Neuronal stem cell (in vitro differentiated cells): Measurements from ENCODE around the gene ACSL6.

Source experiments
- DNase-seq: peaks from one replicate; pipeline ENCODE4 v3.0.0-alpha.2; 2013; ENCODE audit warnings: low spot score
- H2AFZ ChIP-seq: one replicate; pipeline ENCODE4 v1.6.1; 2013; ENCODE audit warnings: mild to moderate bottlenecking, low read length, inconsistent platforms
- H2AK5ac ChIP-seq: 2 replicates; pipeline ENCODE4 v1.6.1; 2013; ENCODE audit warnings: low read depth, mild to moderate bottlenecking, inconsistent platforms, low read length, moderate library complexity, mixed read lengths
- H2BK120ac ChIP-seq: 2 replicates; pipeline ENCODE4 v1.6.1; 2013; ENCODE audit warnings: low read depth, mild to moderate bottlenecking, inconsistent platforms, low read length, moderate library complexity, mixed read lengths
- H2BK12ac ChIP-seq: one replicate; pipeline ENCODE4 v1.6.1; 2013; ENCODE audit warnings: low read length, inconsistent platforms
- H2BK15ac ChIP-seq: 2 replicates; pipeline ENCODE4 v1.6.1; 2013; ENCODE audit warnings: mild to moderate bottlenecking, low read length, inconsistent platforms, mixed read lengths
- H2BK5ac ChIP-seq: one replicate; pipeline ENCODE4 v1.6.1; 2013; ENCODE audit warnings: inconsistent platforms, mild to moderate bottlenecking, low read length, moderate library complexity
- H3K14ac ChIP-seq: one replicate; pipeline ENCODE4 v1.6.1; 2013; ENCODE audit warnings: low read length, inconsistent platforms
- H3K18ac ChIP-seq: 2 replicates; pipeline ENCODE4 v1.6.1; 2013; ENCODE audit warnings: low read length, inconsistent platforms
- H3K23ac ChIP-seq: 2 replicates; pipeline ENCODE4 v1.6.1; 2013; ENCODE audit warnings: low read depth, mild to moderate bottlenecking, mixed read lengths, low read length, inconsistent platforms; ENCODE audit not compliant: poor library complexity
- H3K27ac ChIP-seq: replicated peaks from 3 replicates; pipeline ENCODE4 v1.5.1; 2013; ENCODE audit warnings: low read length, inconsistent platforms
- H3K27me3 ChIP-seq, 3 experiments: 2 replicates each; pipeline ENCODE4 v1.6.1; 2013; ENCODE audit warnings: low read length in 3 of 3, mild to moderate bottlenecking in 2 of 3, inconsistent platforms in 1 of 3, low read depth in 1 of 3, mixed read lengths in 1 of 3, moderate library complexity in 1 of 3; ENCODE audit not compliant: control insufficient read depth in 3 of 3, insufficient read depth in 3 of 3
- H3K36me3 ChIP-seq, 2 donors: replicated peaks in 1 of 2; 2 replicates each; pipeline ENCODE4 v1.6.1; 2013; ENCODE audit warnings: low read length in 2 of 2; ENCODE audit not compliant: control insufficient read depth in 2 of 2, insufficient read depth in 2 of 2
- H3K4ac ChIP-seq: 2 replicates; pipeline ENCODE4 v1.6.1; 2013; ENCODE audit warnings: inconsistent platforms, mild to moderate bottlenecking, low read length, moderate library complexity
- H3K4me1 ChIP-seq, 2 donors: 1 replicate in 1 of 2; 2 replicates in 1 of 2; pipeline ENCODE4 v1.6.1; 2013; ENCODE audit warnings: low read length in 2 of 2, low read depth in 1 of 2; ENCODE audit not compliant: control insufficient read depth in 2 of 2, insufficient read depth in 1 of 2
- H3K4me2 ChIP-seq: one replicate; pipeline ENCODE4 v1.6.1; 2013; ENCODE audit warnings: mild to moderate bottlenecking, low read length, inconsistent platforms; ENCODE audit not compliant: insufficient read depth, poor library complexity, severe bottlenecking
- H3K4me3 ChIP-seq, 2 donors: 2 replicates each; pipeline ENCODE4 v1.5.1; 2013; ENCODE audit warnings: low read length in 2 of 2, mild to moderate bottlenecking in 2 of 2, inconsistent platforms in 1 of 2, moderate library complexity in 1 of 2
- H3K79me1 ChIP-seq: one replicate; pipeline ENCODE4 v1.6.1; 2013; ENCODE audit warnings: low read depth, mild to moderate bottlenecking, inconsistent platforms, low read length, moderate library complexity
- H3K9ac ChIP-seq: one replicate; pipeline ENCODE4 v1.6.1; 2013; ENCODE audit warnings: mild to moderate bottlenecking, low read depth, low read length, inconsistent platforms; ENCODE audit not compliant: poor library complexity
- H3K9me3 ChIP-seq, 2 donors: replicated peaks in 1 of 2; 2 replicates each; pipeline versions ENCODE3 to v1.6.1; 2013; ENCODE audit warnings: low read length in 2 of 2, mild to moderate bottlenecking in 2 of 2, inconsistent platforms in 1 of 2, low read depth in 1 of 2, mixed read lengths in 1 of 2, moderate library complexity in 1 of 2; ENCODE audit not compliant: control insufficient read depth in 2 of 2, insufficient read depth in 1 of 2
- H4K8ac ChIP-seq: one replicate; pipeline ENCODE4 v1.6.1; 2013; ENCODE audit warnings: low read depth, mild to moderate bottlenecking, inconsistent platforms, low read length, moderate library complexity
- H4K91ac ChIP-seq: one replicate; pipeline ENCODE4 v1.6.1; 2013; ENCODE audit warnings: low read length, low read depth, mild to moderate bottlenecking, inconsistent platforms; ENCODE audit not compliant: poor library complexity
- WGBS, 2 donors: extraction: QIAGEN DNeasy Blood & Tissue Kit; methylation state at CpG; one replicate each; pipeline ENCODE4 v1.1.7; 2013; ENCODE audit warnings: missing lambda C conversion rate in 2 of 2, mixed read lengths in 1 of 2; ENCODE audit not compliant: insufficient read length in 2 of 2, insufficient replicate concordance in 1 of 2; ENCODE audit errors: extremely low coverage in 2 of 2; 5-methylcytosine and 5-hydroxymethylcytosine counted together

Gene ACSL6

DNA sequence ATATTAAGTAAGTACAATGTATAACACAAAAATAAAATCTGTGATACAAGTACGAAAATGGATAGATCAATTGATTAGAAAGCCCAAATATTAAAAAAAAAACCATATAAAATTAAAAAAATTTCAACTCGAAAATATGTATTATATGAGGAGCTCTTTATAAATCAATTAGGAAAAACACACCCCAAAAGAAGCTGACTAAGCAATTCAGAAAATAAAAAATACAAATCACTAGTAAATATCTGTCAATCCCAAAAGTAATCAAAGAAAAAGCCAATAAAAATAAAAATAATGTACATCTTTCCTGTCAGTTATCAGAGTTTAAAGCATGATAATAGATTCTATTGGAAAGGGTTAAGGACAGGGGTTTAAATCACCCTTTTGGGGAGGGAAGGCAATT, 10.2 kb upstream of the ACSL6 start:
- Histone ChIP-seq H3K14ac (no peak overlapping the region), H3K18ac (no peak overlapping the region), H2AFZ (no peak overlapping the region), H3K27me3 (no peaks in the 10 kb centered on the region), H2BK120ac (no peak overlapping the region), H2AK5ac (no peak overlapping the region), H3K9me3 (no peaks in the 10 kb centered on the region), H4K8ac (no peak overlapping the region), H3K4ac (no peak overlapping the region), H3K4me2 (no peak overlapping the region), H2BK15ac (no peak overlapping the region), H3K9ac (no peak overlapping the region), H3K4me3 (no peak overlapping the region), H3K23ac (no peak overlapping the region), H3K27ac (no peak overlapping the region), H3K79me1 (no peaks in the 10 kb centered on the region), H2BK5ac (no peak overlapping the region), H3K4me1 (no peaks in the 10 kb centered on the region), H2BK12ac (no peak overlapping the region), H3K36me3 (no peaks in the 10 kb centered on the region), H4K91ac (no peak overlapping the region)
- no peak for DNase-seq
- WGBS, 2 donors: no CpG with 5 or more reads among the region's 2 CpGs

DNA sequence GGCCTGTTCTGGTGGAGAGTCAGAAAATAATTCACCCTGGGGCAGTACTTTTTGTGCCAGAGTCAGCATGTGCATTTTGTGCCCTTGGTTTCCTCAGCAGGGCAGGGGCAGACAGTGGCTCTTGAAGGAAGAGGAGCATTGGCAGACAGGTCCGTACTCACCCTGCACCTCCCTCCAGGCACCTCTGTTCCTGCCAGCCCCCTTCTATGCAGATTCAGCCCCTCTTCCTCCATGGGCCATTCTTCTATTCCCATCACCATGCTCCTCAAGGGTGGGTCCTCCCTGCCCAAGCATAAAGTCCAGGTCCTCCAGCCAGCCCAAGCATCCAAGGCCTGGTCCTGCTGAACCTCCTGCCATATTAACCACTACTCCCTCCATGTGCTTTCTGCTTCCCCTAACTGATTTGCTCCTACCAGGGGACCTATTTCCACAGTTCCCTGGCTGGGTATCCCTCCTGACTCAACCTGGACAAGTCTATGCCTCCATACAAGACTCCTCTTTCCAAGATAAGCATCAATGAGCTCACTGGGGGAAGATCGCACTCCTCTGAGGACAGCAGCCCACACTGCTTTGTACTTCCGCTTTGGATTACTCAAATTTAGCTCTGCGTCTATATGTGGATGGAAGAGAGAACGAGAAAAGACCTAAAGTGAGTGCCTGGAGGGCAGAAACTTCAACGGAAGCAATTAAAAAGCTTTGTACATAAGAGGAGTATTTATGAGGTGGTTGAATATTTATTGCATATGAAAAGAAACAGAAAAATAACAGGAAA, 9.3 kb upstream of the ACSL6 start:
- H3K4ac ChIP-seq: no peak overlapping the region
- WGBS, 2 donors: no CpG with 5 or more reads among the region's 6 CpGs
- no peaks in the 10 kb centered on the region for H3K36me3 ChIP-seq

DNA sequence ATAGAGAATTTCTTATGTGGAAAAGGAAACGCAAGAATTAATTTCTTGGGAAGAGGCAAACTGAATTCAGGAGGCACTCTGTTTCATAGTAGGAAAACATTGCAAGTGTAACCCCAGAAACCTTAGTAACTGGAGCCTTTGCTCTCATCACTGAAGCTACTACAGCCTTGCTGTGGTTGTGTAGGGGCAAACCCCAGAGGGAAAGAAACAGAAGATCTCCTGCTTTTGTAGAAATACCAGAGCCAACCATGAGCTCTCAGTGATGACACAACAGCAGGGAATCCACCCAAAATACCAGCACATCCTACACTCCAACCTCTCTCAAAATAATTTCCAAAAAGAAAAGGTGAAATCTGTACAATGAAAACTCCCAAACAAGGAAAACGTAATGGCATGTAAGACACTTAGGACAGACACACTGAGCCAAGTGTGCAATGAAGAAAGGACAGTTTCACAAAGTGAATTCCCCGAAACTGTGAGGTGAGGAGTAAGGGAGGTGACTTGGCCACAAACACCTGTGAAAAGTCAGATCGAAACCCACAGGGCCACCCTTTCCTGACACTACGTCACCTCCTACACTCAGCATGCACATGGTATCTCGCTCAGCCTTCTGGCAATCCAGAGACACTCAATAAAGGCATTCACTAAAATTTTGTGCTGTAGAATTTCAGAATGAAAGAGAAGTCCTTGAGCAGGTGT, 8.5 kb upstream of the ACSL6 start:
- Histone ChIP-seq H3K14ac (no peak overlapping the region), H3K4ac (no peak overlapping the region), H2AFZ (no peak overlapping the region), H2BK12ac (no peak overlapping the region), H2BK15ac (no peak overlapping the region), H3K27ac (no peak overlapping the region), H3K79me1 (no peaks in the 10 kb centered on the region), H3K4me3 (no peak overlapping the region), H4K8ac (no peak overlapping the region), H2BK120ac (no peak overlapping the region), H2BK5ac (no peak overlapping the region), H3K9ac (no peak overlapping the region), H3K4me2 (no peak overlapping the region), H2AK5ac (no peak overlapping the region), H3K18ac (no peak overlapping the region), H3K36me3 (no peaks in the 10 kb centered on the region), H3K9me3 (no peaks in the 10 kb centered on the region), H3K4me1 (no peaks in the 10 kb centered on the region), H3K27me3 (no peaks in the 10 kb centered on the region), H3K23ac (no peak overlapping the region), H4K91ac (no peak overlapping the region)
- WGBS, 2 donors: no CpG with 5 or more reads among the region's 6 CpGs
- DNase-seq: no peak

More for the DNA sequence above, 9.3 kb upstream of the ACSL6 start:
- Histone ChIP-seq H2BK15ac (no peak overlapping the region), H3K9ac (no peak overlapping the region), H3K27me3 (no peaks in the 10 kb centered on the region), H3K4me3 (no peak overlapping the region), H2BK12ac (no peak overlapping the region), H2AK5ac (no peak overlapping the region), H3K14ac (no peak overlapping the region), H3K9me3 (no peaks in the 10 kb centered on the region), H4K91ac (no peak overlapping the region), H3K23ac (no peak overlapping the region), H3K18ac (no peak overlapping the region), H2BK5ac (no peak overlapping the region), H3K4me2 (no peak overlapping the region), H2BK120ac (no peak overlapping the region), H4K8ac (no peak overlapping the region), H3K4me1 (no peaks in the 10 kb centered on the region), H2AFZ (no peak overlapping the region), H3K27ac (no peak overlapping the region), H3K79me1 (no peaks in the 10 kb centered on the region)
- DNase-seq: no peak

DNA sequence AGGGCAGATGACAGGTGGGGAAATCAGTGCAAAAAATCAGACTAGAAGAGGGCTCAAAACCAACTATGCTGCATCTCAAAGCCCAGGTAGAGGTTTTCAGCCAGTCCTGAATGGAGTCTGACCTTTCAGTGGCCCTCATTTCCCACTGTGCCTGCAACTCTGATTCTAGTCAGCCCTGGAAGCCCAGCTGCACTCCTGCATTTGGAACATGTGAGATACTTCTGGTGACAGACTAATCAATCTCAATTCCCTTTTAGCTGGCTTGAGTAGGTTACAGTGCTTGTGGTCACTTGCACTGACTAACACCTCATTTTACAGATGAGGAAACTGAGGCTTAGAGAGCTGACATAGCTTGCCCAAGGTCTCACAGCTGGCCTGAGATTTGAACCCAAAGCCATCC, 7.9 kb upstream of the ACSL6 start:
- Histone ChIP-seq H2BK15ac (no peak overlapping the region), H4K8ac (no peak overlapping the region), H3K36me3 (no peaks in the 10 kb centered on the region), H2BK12ac (no peak overlapping the region), H2BK5ac (no peak overlapping the region), H3K18ac (no peak overlapping the region), H3K4me2 (no peak overlapping the region), H3K27ac (no peak overlapping the region), H2AK5ac (no peak overlapping the region), H2BK120ac (no peak overlapping the region), H3K23ac (no peak overlapping the region), H3K4me1 (no peaks in the 10 kb centered on the region), H3K4ac (no peak overlapping the region), H3K79me1 (no peaks in the 10 kb centered on the region), H3K4me3 (no peak overlapping the region), H3K27me3 (no peaks in the 10 kb centered on the region), H3K9me3 (no peaks in the 10 kb centered on the region), H3K9ac (no peak overlapping the region), H2AFZ (no peak overlapping the region), H4K91ac (no peak overlapping the region), H3K14ac (no peak overlapping the region)
- no peak for DNase-seq
